GM23248 (cell line): ENCODE results near the gene POU3F1.

ENCODE experiments used
- EZH2 ChIP-seq: fragments of 200-600 bp; sonication (generic); IDR thresholded peaks from 2 replicates; pipeline ENCODE4 v1.6.1; 2018; ENCODE audit warnings: antibody characterized with exemption, mild to moderate bottlenecking; ENCODE audit not compliant: insufficient read depth, poor library complexity, severe bottlenecking
- EZH2phosphoT487 ChIP-seq: fragments of 200-600 bp; sonication (generic); IDR thresholded peaks from 2 replicates; pipeline ENCODE4 v1.6.1; 2018; ENCODE audit warnings: antibody characterized with exemption, moderate library complexity, mild to moderate bottlenecking, low read depth; ENCODE audit not compliant: insufficient read depth

DNA sequence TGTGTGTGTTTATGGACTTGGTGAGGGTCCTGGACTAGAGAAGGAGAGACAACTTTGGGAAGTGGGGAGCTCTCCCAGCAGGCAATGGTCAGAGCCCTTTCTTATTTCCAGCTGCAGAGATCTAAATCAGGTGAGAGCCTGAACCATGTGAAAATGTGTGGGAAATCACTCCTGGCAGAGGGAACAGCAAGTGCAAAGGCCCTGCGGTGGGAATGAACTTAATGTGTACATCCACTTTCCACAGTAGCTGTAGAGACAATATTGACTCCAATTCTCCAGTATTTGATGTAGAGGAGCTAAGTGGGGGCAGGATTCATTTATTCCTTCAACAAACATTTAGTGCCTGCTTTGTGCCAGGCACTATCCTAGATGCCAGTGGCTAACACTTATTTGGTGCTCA is 14.7 kb upstream of the POU3F1 start:
- TF ChIP-seq EZH2 (no peak), EZH2phosphoT487 (no peak)
